Endothelial cell (in vitro differentiated cells): Measurements from ENCODE around the gene JAML. TPM values are rescaled to one million over a fixed set of nuclear protein-coding genes. Genes with fewer than 3 reads are reported as not detected.

ENCODE experiments used
- DNase-seq: peaks from one replicate; pipeline ENCODE4 v3.0.0; 2021; ENCODE audit warnings: low spot score
- H3K27ac Mint-ChIP-seq: one replicate; pipeline ENCODE4 v1.8.0; 2021; ENCODE audit warnings: mixed read lengths, inconsistent platforms; ENCODE audit not compliant: unreplicated experiment
- H3K27me3 Mint-ChIP-seq: one replicate; pipeline ENCODE4 v1.8.0; 2021; ENCODE audit warnings: mild to moderate bottlenecking, moderate library complexity, mixed read lengths, inconsistent platforms; ENCODE audit not compliant: unreplicated experiment
- H3K36me3 Mint-ChIP-seq: one replicate; pipeline ENCODE4 v1.8.0; 2021; ENCODE audit warnings: mild to moderate bottlenecking, low read depth, mixed read lengths, inconsistent platforms; ENCODE audit not compliant: unreplicated experiment
- H3K4me1 Mint-ChIP-seq: one replicate; pipeline ENCODE4 v1.8.0; 2021; ENCODE audit warnings: mild to moderate bottlenecking, mixed read lengths, inconsistent platforms; ENCODE audit not compliant: unreplicated experiment
- H3K4me3 Mint-ChIP-seq: one replicate; pipeline ENCODE4 v1.8.0; 2021; ENCODE audit warnings: mild to moderate bottlenecking, mixed read lengths, inconsistent platforms; ENCODE audit not compliant: unreplicated experiment
- H3K9me3 Mint-ChIP-seq: one replicate; pipeline ENCODE4 v1.8.0; 2021; ENCODE audit warnings: mixed read lengths, inconsistent platforms; ENCODE audit not compliant: unreplicated experiment
- total RNA-seq: library from RNA; stranded (reverse); fragmentation: NEBNext Ultra II Directional; extraction: Animal tissue kit (Norgen Biotek cat#: 25700); gene quantifications from one replicate; pipeline ENCODE4 v1.2.1, GENCODE V29; 2021; ENCODE audit not compliant: unreplicated experiment
- TF ChIP-seq, protein P1 (sequence below): fragments of 200-600 bp; sonication (generic); IDR thresholded peaks from one replicate; pipeline ENCODE4 v1.5.0; 2021; ENCODE audit warnings: antibody characterized with exemption; ENCODE audit not compliant: unreplicated experiment

JAML gene
- total RNA-seq, 1 donor from 2014 or later = 0.31 TPM

DNA sequence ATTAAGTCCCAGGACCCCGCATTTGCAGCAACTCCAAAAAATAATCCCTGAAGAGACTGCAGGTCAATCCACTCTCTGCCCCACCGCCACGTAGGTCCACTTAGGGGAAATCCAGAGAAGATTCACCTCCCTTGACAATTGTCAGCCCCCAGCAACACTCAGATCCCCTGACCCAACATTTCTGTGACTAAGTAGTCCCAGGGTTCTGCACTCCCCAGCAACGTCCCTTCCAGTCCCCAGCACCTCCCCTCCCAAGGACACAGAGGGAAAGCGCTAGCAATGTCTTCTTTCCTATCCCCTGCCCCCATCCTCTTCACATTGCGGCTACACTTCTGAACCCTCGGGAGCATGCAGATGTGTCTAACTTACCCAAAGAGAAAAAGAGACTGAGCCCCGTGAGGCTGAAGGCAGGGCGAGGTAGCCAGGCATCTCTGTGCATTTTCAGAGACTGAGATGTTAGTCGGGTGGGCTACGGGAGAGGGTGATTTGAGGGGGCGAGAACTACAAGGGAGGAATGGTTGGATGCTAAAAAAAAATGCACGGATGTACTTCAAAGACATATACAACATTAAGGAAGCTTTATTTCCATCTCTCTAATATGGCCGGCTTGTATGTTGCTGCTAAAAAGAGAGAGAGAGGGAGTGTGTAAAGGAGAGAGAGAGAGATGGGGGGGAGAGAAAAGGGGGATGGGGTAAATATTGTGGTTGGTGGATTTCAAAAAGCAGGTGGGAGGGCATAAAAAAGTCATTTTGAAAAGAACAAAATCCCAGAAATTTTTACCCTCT, 48.6 kb downstream of the JAML start, which contains the start of gene SCN2B:
SCN2B (minus strand) TSS at position 647 of the 785 bp plus-strand sequence; CDS start at position 439, 208 bp downstream.
- H3K27ac Mint-ChIP-seq = no peak within 1 kb of the TSS
- TF ChIP-seq, protein P1, sequence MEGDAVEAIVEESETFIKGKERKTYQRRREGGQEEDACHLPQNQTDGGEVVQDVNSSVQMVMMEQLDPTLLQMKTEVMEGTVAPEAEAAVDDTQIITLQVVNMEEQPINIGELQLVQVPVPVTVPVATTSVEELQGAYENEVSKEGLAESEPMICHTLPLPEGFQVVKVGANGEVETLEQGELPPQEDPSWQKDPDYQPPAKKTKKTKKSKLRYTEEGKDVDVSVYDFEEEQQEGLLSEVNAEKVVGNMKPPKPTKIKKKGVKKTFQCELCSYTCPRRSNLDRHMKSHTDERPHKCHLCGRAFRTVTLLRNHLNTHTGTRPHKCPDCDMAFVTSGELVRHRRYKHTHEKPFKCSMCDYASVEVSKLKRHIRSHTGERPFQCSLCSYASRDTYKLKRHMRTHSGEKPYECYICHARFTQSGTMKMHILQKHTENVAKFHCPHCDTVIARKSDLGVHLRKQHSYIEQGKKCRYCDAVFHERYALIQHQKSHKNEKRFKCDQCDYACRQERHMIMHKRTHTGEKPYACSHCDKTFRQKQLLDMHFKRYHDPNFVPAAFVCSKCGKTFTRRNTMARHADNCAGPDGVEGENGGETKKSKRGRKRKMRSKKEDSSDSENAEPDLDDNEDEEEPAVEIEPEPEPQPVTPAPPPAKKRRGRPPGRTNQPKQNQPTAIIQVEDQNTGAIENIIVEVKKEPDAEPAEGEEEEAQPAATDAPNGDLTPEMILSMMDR = no peak
- no peak for DNase-seq
- H3K27me3 Mint-ChIP-seq = peaks cover 21% of the 10 kb centered on the region
- H3K4me3 Mint-ChIP-seq = peak within 1 kb of the TSS; percentile 79
- H3K36me3 Mint-ChIP-seq = no peaks in the 10 kb centered on the region
- H3K4me1 Mint-ChIP-seq = peaks cover 21% of the 10 kb centered on the region
- H3K9me3 Mint-ChIP-seq = no peaks in the 10 kb centered on the region

- Mint-ChIP-seq H3K9me3 (no peaks in the 10 kb centered on the region), H3K4me1 (peaks cover 21% of the 10 kb centered on the region), H3K27ac (no peak overlapping the region), H3K4me3 (no peak overlapping the region), H3K36me3 (no peaks in the 10 kb centered on the region), H3K27me3 (peaks cover 22% of the 10 kb centered on the region)
- no peak for DNase-seq
- TF ChIP-seq, protein P1 = no peak
Observed at GRCh38 chr11:118175031-118175992, 49.5 kb downstream of the JAML start.

- H3K4me3 Mint-ChIP-seq = no peak overlapping the region
- no peak overlapping the region for H3K27ac Mint-ChIP-seq
- no peaks in the 10 kb centered on the region for H3K36me3 Mint-ChIP-seq
- peaks cover 17% of the 10 kb centered on the region for H3K4me1 Mint-ChIP-seq
- TF ChIP-seq, protein P1 = no peak
- no peaks in the 10 kb centered on the region for H3K9me3 Mint-ChIP-seq
- H3K27me3 Mint-ChIP-seq = peaks cover 25% of the 10 kb centered on the region
- DNase-seq = no peak
Observed at GRCh38 chr11:118174006-118174567, 50.7 kb downstream of the JAML start.

GRCh38 chr11:118172356-118172755, 52.5 kb downstream of the JAML start:
- Mint-ChIP-seq H3K36me3 (no peaks in the 10 kb centered on the region), H3K9me3 (no peaks in the 10 kb centered on the region), H3K4me1 (peaks cover 17% of the 10 kb centered on the region), H3K4me3 (no peak overlapping the region), H3K27ac (no peak overlapping the region), H3K27me3 (peaks cover 30% of the 10 kb centered on the region)
- TF ChIP-seq, protein P1 = no peak
- DNase-seq = no peak
